Brain pericyte (primary cell): ENCODE results near the gene XPO6.

ENCODE experiments used
- DNase-seq: peaks from one replicate; pipeline ENCODE4 v3.0.0-alpha.2; 2012; ENCODE audit warnings: low read depth, low spot score

XPO6 gene

DNA sequence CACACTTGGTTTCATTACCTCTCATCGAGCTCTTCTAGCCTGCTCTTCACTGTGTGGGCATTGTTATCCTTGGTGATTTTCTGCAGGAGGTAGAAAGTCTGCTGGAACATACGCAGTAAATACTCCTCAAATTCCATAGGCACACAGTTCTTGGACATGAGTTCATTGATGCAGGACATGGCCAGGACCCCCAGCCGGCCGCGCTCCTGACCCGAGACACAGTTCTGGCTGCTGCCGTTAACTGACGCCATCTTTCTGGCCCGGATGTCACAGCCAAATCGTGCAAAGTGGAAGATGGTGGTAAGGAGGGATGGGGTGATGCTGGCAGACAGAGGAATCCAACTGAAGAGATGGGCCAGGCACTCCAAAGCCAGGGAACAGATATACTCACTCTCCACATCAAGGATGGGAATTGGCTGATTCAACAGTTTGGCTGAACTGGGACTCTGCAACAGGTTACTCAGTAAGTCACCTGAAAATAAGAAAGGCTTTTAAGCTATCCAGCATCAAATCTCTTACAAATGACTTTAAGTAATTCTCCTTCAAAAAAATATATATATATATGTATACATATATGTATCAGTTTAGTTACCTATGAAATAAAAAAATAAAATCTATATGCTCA, 55.6 kb downstream of the XPO6 start:
- DNase-seq: no peak

GRCh38 chr16:28155293-28155692, 56.5 kb downstream of the XPO6 start:
- no peak for DNase-seq

GRCh38 chr16:28151180-28151579, 60.6 kb downstream of the XPO6 start:
- no peak for DNase-seq

DNA sequence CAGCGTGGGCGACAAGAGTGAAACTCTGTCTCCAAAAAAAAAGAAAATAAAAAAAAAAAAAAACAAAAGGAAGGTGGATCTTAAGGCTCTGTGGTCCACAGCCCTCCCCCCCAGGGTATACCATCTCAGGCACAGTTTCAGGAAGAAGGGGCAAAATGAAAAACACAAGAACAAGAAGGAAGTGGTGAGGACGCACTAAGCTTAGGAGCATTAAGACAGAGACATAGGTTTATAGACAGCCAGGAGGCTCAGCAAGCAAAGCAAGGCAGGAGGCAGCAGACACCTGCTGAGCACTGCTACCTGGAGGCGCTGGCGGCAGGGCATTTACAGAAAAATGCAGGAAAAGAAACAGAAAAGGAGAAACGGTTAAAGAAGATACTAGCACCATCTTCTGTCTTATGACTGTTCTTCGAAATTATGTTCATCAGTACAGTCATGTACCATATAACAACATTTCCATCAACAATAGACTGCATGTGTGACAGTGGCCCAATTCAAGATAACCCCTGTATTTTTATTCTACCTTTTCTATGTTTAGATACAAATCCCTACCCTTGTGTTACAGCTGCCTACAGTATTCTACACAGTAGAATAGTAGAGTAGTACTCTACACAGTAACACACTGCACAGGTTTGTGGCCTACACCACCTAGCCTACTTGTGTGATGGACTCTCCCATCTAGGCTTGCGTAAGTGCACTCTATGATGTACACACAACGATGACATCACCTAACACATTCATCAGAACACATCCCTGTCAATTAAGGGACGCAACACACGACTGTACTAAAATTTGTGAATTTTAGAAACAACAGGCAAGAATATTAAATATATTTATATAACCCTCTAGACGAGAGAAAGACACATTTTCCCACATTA, 62.5 kb downstream of the XPO6 start:
- DNase-seq: no peak

DNA sequence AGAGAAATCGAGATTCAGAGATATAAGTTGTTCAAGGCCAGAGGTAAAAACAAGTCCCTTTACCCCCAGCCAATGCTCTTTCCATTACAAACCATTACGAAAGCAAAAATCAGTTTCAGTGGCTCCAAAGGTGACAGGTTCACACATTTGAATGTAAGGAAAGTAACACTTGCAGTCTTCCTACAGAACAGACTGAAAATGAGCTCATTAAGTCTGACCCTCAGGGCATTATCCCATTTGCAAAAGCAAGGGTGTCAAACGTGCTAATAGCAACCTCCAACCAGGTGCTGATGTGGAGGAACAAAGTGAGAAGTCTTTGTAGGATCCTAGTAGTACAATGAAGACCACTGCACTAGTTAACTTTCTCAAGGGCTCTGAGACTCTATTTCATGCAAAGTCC, 65.2 kb downstream of the XPO6 start:
- DNase-seq: no peak

GRCh38 chr16:28145796-28146195, 66.0 kb downstream of the XPO6 start:
- no peak for DNase-seq

GRCh38 chr16:28140788-28141618, 70.8 kb downstream of the XPO6 start:
- no peak for DNase-seq

DNA sequence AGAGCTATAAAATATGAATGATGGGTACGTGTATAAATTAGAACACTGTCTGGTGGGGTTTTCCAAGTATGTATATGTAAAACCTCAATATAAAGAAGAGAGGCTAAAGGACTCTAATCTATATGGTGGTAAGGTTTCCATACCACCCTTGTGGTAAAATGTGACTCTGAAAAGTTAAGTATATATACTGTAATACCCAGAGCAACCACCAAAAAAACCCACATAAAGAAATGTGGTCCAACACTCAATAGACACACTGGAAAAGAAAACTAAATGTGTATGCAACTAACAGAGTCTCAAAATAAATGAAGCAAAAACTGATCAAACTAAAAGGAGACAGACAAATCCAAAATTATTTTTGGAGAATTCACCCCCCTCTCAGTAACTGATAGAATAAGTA, 72.2 kb downstream of the XPO6 start:
- DNase-seq: no peak

GRCh38 chr16:28136751-28137434, 74.9 kb downstream of the XPO6 start:
- DNase-seq: no peak

DNA sequence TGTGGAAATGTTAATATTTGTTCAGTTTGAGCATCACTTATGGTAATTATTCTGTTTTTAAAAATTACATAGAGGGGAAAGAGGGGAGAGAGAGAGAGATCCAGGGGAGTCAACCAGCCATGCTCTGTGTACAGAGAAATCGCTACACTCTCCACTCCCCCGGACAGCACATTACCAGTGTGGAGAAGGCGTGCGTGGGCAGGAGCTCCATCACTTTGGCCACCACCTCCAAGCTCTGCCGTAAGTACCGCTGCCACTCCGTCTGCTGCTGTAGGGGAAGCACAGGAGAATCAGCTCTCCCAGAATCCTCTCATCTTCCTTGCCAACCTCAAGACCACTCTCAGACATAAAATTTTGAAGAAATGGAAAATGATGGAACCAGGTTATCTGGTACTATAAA, 78.1 kb downstream of the XPO6 start:
- DNase-seq: no peak

DNA sequence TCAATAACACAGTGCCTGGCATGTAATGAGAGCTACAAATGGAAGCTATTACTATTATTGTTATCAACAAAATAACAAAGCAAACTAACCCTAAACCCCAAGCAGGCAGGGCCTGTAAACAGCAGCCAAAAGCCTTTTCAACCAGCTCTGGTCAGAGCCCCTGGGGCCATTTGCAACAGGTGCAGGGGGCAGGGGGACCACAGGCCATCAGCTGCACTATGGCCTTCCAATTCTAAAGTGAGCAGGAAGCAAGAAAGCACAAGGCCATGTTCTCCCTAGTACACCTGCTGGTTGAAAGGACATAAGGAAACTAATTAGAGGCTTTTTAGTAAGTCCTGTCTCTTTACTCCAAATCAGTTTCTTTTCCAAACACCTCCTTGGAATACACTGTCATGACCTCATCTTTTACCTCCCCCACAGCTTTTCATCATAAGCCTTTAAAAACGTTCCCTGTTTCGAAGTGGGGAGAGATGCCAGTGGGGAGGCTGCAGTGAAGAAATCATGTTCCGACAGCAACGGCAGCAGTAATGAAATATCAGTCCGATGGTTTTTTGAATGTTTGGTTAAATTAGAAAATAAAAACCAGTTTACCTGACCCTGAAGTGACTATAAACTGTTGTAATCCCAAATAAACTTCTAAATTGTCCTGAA, 79.9 kb downstream of the XPO6 start:
- DNase-seq: no peak

GRCh38 chr16:28131181-28131580, 80.6 kb downstream of the XPO6 start:
- DNase-seq: no peak

GRCh38 chr16:28130099-28131088, 81.4 kb downstream of the XPO6 start:
- DNase-seq: no peak

GRCh38 chr16:28126684-28127620, 84.8 kb downstream of the XPO6 start:
- no peak for DNase-seq

GRCh38 chr16:28125592-28125991, 86.2 kb downstream of the XPO6 start:
- DNase-seq: no peak

GRCh38 chr16:28121527-28121926, 90.2 kb downstream of the XPO6 start:
- no peak for DNase-seq

- no peak for DNase-seq
These were observed 91.0 kb downstream of the XPO6 start for GRCh38 chr16:28120754-28121153.

- DNase-seq: no peak
These were observed 93.1 kb downstream of the XPO6 start for GRCh38 chr16:28118637-28119036.

- no peak for DNase-seq
These were observed 94.6 kb downstream of the XPO6 start for GRCh38 chr16:28117168-28117565.
